Right lobe of liver (tissue), 6 donors: ENCODE results near the gene ORC6. TPM values are rescaled to one million over a fixed set of nuclear protein-coding genes. Genes with fewer than 3 reads are reported as not detected.

ENCODE experiments used
- ATAC-seq, 4 donors: fragments of 200-7000 bp; cut with Tn5 transposase; one replicate each; pipeline ENCODE4 v1.9.1; 2020; ENCODE audit warnings: mild to moderate bottlenecking in 4 of 4, moderate library complexity in 4 of 4
- DNase-seq, 3 donors: peaks; one replicate each; pipeline ENCODE4 v3.0.0-alpha.2; 2020
- H3K27ac ChIP-seq, 3 donors: fragments of 200-600 bp; one replicate each; pipeline ENCODE4 v1.8.0; 2022
- H3K27me3 ChIP-seq, 2 donors: fragments of 200-600 bp; one replicate each; pipeline ENCODE4 v1.8.0; 2022
- H3K36me3 ChIP-seq, 4 donors: fragments of 200-600 bp; sonication (generic) in 1 of 4; one replicate each; pipeline versions ENCODE4 v1.5.1 to v1.8.0; 2017 to 2022; ENCODE audit warnings: control low read depth in 1 of 4
- H3K4me1 ChIP-seq, 4 donors: fragments of 200-600 bp; sonication (generic) in 1 of 4; one replicate each; pipeline versions ENCODE4 v1.5.1 to v1.8.0; 2017 to 2022; ENCODE audit warnings: control low read depth in 1 of 4
- H3K4me3 ChIP-seq, 3 donors: fragments of 200-600 bp; one replicate each; pipeline ENCODE4 v1.8.0; 2022
- H3K9me3 ChIP-seq, 4 donors: fragments of 200-600 bp; sonication (generic) in 1 of 4; one replicate each; pipeline versions ENCODE4 v1.5.1 to v1.8.0; 2017 to 2022; ENCODE audit warnings: control low read depth in 1 of 4
- CTCF ChIP-seq, 4 donors: fragments of 200-600 bp in 3 of 4; fragments of 450-650 bp in 1 of 4; IDR thresholded peaks; one replicate each; pipeline versions ENCODE4 v1.5.1 to v1.8.0; 2016 to 2022; ENCODE audit warnings: antibody characterized with exemption in 4 of 4, mild to moderate bottlenecking in 2 of 4
- POLR2A ChIP-seq: fragments of 450-650 bp; IDR thresholded peaks from one replicate; pipeline ENCODE4 v1.6.1; 2017; ENCODE audit warnings: antibody characterized with exemption, mild to moderate bottlenecking
- WGBS: methylation state at CpG from one replicate; pipeline ENCODE4 v1.1.6; 2018; ENCODE audit warnings: low coverage, low lambda C conversion rate; ENCODE audit not compliant: insufficient coverage; ENCODE audit errors: missing lambda C conversion rate; 5-methylcytosine and 5-hydroxymethylcytosine counted together
- intact Hi-C, 2 donors: fragments of 100-400 bp; cut with DNase I; formaldehyde crosslinking; loops; one replicate each; pipeline versions ENCODE4 v1.11.2 to v1.14.1; 2022
- total RNA-seq, 6 experiments: library from RNA; depleted of rRNA in 2 of 6; stranded (reverse); fragments of >200 nt in 2 of 6; fragmentation: NEBNext Ultra II Directional in 3 of 6; extraction: Animal tissue kit (Norgen Biotek cat#: 25700) in 3 of 6; gene quantifications; one replicate each; pipeline versions ENCODE4 v1.1.0 to v1.2.4, GENCODE V29; 2016 to 2023
- donor health status: DM: no; HTN: yes; CAD: no.
- donor health status: DM: no; HTN: no; CAD: no.
- donor health status: DM: no; HTN: no; CAD: no.
- donor health status: DM: no; HTN: yes; CAD: no.
- donor health status: DM: no; HTN: yes; CAD: no.

ORC6 gene
- total RNA-seq, 6 experiments from 2014 or later, result 0.18 to 4.8 (median 0.76) TPM

- Histone ChIP-seq H3K9me3 (no peaks in the 10 kb centered on the region), H3K27me3 (no peaks in the 10 kb centered on the region), H3K27ac (no peak overlapping the region), H3K4me1 (no peaks in the 10 kb centered on the region), H3K4me3 (no peak overlapping the region), H3K36me3 (no peaks in the 10 kb centered on the region)
- ATAC-seq, result peak in 1 of 4 donors; percentile 6
- intact Hi-C loops, result no loop called here
- whole genome bisulfite sequencing, result 96% methylated on average over 7 of the region's 23 CpGs
- peak in 1 of 3 donors; percentile 31 for DNase-seq
- no peak for TF ChIP-seq CTCF (IDR thresholded peaks at IDR 0.05)
- no peak for TF ChIP-seq POLR2A
Observed at GRCh38 chr16:46731691-46732555, 42.5 kb downstream of the ORC6 start.

GRCh38 chr16:46732561-46732960 lies 43.1 kb downstream of the ORC6 start:
- DNase-seq (no peak), ATAC-seq (no peak)
- Histone ChIP-seq H3K36me3 (no peaks in the 10 kb centered on the region), H3K27me3 (no peaks in the 10 kb centered on the region), H3K9me3 (no peaks in the 10 kb centered on the region), H3K4me3 (no peak overlapping the region), H3K4me1 (no peaks in the 10 kb centered on the region), H3K27ac (no peak overlapping the region)
- TF ChIP-seq POLR2A (no peak), CTCF (IDR thresholded peaks at IDR 0.05) (no peak)
- intact Hi-C loops, result no loop called here
- 100% methylated on average over 1 of the region's 4 CpGs for WGBS

- no peaks in the 10 kb centered on the region for H3K4me1 ChIP-seq
- ATAC-seq (no peak), DNase-seq (no peak)
- no peak for TF ChIP-seq CTCF (IDR thresholded peaks at IDR 0.05)
- TF ChIP-seq POLR2A, result no peak
- no peaks in the 10 kb centered on the region for H3K27me3 ChIP-seq
- H3K9me3 ChIP-seq, result no peaks in the 10 kb centered on the region
- intact Hi-C loops, result no loop called here
- H3K27ac ChIP-seq, result no peak overlapping the region
- H3K36me3 ChIP-seq, result no peaks in the 10 kb centered on the region
- H3K4me3 ChIP-seq, result no peak overlapping the region
- 77% methylated on average over 4 of the region's 9 CpGs for WGBS
Observed at GRCh38 chr16:46733319-46733830, 43.9 kb downstream of the ORC6 start.

GRCh38 chr16:46736695-46737094 lies 47.2 kb downstream of the ORC6 start:
- Histone ChIP-seq H3K36me3 (no peaks in the 10 kb centered on the region), H3K4me3 (no peak overlapping the region), H3K27me3 (no peaks in the 10 kb centered on the region), H3K9me3 (no peaks in the 10 kb centered on the region), H3K27ac (no peak overlapping the region), H3K4me1 (no peaks in the 10 kb centered on the region)
- no peak for DNase-seq
- no CpG with 5 or more reads among the region's 12 CpGs for WGBS
- intact Hi-C loops, result no loop called here
- TF ChIP-seq CTCF (IDR thresholded peaks at IDR 0.05) (no peak), POLR2A (no peak)
- ATAC-seq, result no peak
